K562 (cell line): ENCODE measurements around the gene TFAP2E. TPM values are rescaled to one million over a fixed set of nuclear protein-coding genes. Genes with fewer than 3 reads are reported as not detected.

Experiments used
- ATAC-seq: fragments of 200-7000 bp; cut with Tn5 transposase; 3 replicates; pipeline ENCODE4 v1.9.1; 2020; ENCODE audit warnings: moderate library complexity
- BruUV-seq: library from RNA; stranded (reverse); fragments of 400-500 nt; replicated peaks from 2 replicates; lab custom pipeline; 2021; lab: Mats Ljungman, UMichigan
- CTCF ChIA-PET: fragments of 300-600 bp; formaldehyde crosslinking; extraction: SDS; loops from one replicate; lab custom pipeline; 2021; ENCODE audit warnings: low intra/inter-chr PET ratio; lab: Yijun Ruan, JAX
- POLR2A ChIA-PET: fragments of 300-600, 350-650 bp; sonication (Branson Sonifier 250); formaldehyde crosslinking; extraction: SDS; loops from one replicate; lab custom pipeline; 2021; ENCODE audit warnings: antibody characterized with exemption, inconsistent platforms; lab: Yijun Ruan, JAX
- DNase-seq, 4 experiments: peaks; one replicate each; pipeline versions ENCODE4 v3.0.0 to v3.0.0-alpha.2; 2011 to 2018; ENCODE audit warnings: low spot score in 3 of 4, mixed read lengths in 3 of 4; ENCODE audit errors: extremely low read depth in 1 of 4
- FAIRE-seq: peaks from 2 replicates; lab custom pipeline; 2011; peaks lifted over from hg19 to GRCh38; lab: Jason Lieb, UNC
- H2AFZ ChIP-seq: 2 replicates; pipeline ENCODE4 v1.6.0; 2011; ENCODE audit warnings: low read depth, low read length, control low read depth, inconsistent platforms
- H3K27ac ChIP-seq: fragments of 200-600 bp; 3 replicates; pipeline ENCODE4 v1.8.0; 2011; ENCODE audit warnings: low read depth, mild to moderate bottlenecking, control low read depth, inconsistent platforms, low read length, moderate library complexity, mixed read lengths; ENCODE audit errors: extremely low read depth
- H3K27me3 ChIP-seq, 2 experiments: fragments of 300-600 bp in 1 of 2; 2 replicates in 1 of 2; 3 replicates in 1 of 2; pipeline versions ENCODE4 v1.6.0 to v1.8.0; 2011; ENCODE audit warnings: inconsistent platforms in 2 of 2, low read length in 2 of 2, mild to moderate bottlenecking in 1 of 2, mixed read lengths in 1 of 2, moderate library complexity in 1 of 2; ENCODE audit not compliant: control insufficient read depth in 2 of 2, insufficient read depth in 2 of 2
- H3K36me3 ChIP-seq: fragments of 300-600 bp; 3 replicates; pipeline ENCODE4 v1.8.0; 2011; ENCODE audit warnings: mild to moderate bottlenecking, low read length, inconsistent platforms; ENCODE audit not compliant: control insufficient read depth, insufficient read depth
- H3K4me1 ChIP-seq, 2 experiments: fragments of 200-600 bp in 1 of 2; replicated peaks in 1 of 2; 2 replicates in 1 of 2; 3 replicates in 1 of 2; pipeline versions ENCODE4 v1.5.1 to v1.8.0; 2011; ENCODE audit warnings: inconsistent platforms in 2 of 2, low read length in 2 of 2, mild to moderate bottlenecking in 1 of 2, mixed read lengths in 1 of 2, moderate library complexity in 1 of 2; ENCODE audit not compliant: control insufficient read depth in 2 of 2, insufficient read depth in 2 of 2
- H3K4me2 ChIP-seq: 2 replicates; pipeline ENCODE4 v1.6.1; 2011; ENCODE audit warnings: low read length, control low read depth, inconsistent platforms, mixed read lengths; ENCODE audit not compliant: insufficient read depth
- H3K4me3 ChIP-seq: fragments of 200-600 bp; sonication (generic), shearing (Covaris generic); 2 replicates; pipeline ENCODE4 v1.5.1; 2016; ENCODE audit warnings: control low read depth, inconsistent platforms
- H3K79me2 ChIP-seq: fragments of 200-600 bp; 3 replicates; pipeline ENCODE4 v1.8.0; 2011; ENCODE audit warnings: low read length, inconsistent platforms; ENCODE audit not compliant: control insufficient read depth, insufficient read depth
- H3K9ac ChIP-seq, 2 experiments: 2 replicates each; pipeline versions ENCODE4 v1.6.0 to v1.6.1; 2011; ENCODE audit warnings: low read depth in 2 of 2, low read length in 2 of 2, control low read depth in 1 of 2, inconsistent platforms in 1 of 2, mild to moderate bottlenecking in 1 of 2, mixed read lengths in 1 of 2; ENCODE audit not compliant: insufficient read depth in 1 of 2
- H3K9me1 ChIP-seq: one replicate; pipeline ENCODE4 v1.6.0; 2011; ENCODE audit warnings: inconsistent platforms, mild to moderate bottlenecking, low read length, moderate library complexity; ENCODE audit not compliant: control insufficient read depth, insufficient read depth
- H3K9me3 ChIP-seq: replicated peaks from 2 replicates; pipeline ENCODE4 v1.5.1; 2011; ENCODE audit warnings: low read depth, low read length, inconsistent platforms; ENCODE audit not compliant: control insufficient read depth, insufficient read depth
- H4K20me1 ChIP-seq: replicated peaks from 2 replicates; pipeline ENCODE4 v1.6.1; 2011; ENCODE audit warnings: low read length, inconsistent platforms, mixed read lengths; ENCODE audit not compliant: control insufficient read depth, insufficient read depth
- BCLAF1 ChIP-seq, 2 experiments: fragments of 450-650 bp in 1 of 2; IDR thresholded peaks; 2 replicates each; pipeline ENCODE4 v1.6.1; 2011 to 2017; ENCODE audit warnings: low read depth in 2 of 2, antibody characterized with exemption in 1 of 2, borderline replicate concordance in 1 of 2, low read length in 1 of 2, mild to moderate bottlenecking in 1 of 2, mixed read lengths in 1 of 2; ENCODE audit not compliant: control insufficient read depth in 1 of 2
- HNRNPL ChIP-seq: fragments of 200-400 bp; formaldehyde crosslinking; IDR thresholded peaks from 2 replicates; pipeline ENCODE4 v1.6.1; 2017; ENCODE audit warnings: low read depth, mild to moderate bottlenecking, low read length
- NR2C2 ChIP-seq, 2 experiments: fragments of 200-800 bp in 1 of 2; sonication (Bioruptor generic) in 1 of 2; sonication (generic) in 1 of 2; formaldehyde crosslinking in 1 of 2; IDR thresholded peaks; 2 replicates each; pipeline versions ENCODE4 v1.6.1 to v1.8.0; 2016 to 2022; ENCODE audit warnings: mild to moderate bottlenecking in 1 of 2, missing compliant biosample characterization in 1 of 2, missing genetic modification characterization in 1 of 2, missing genetic modification reagents in 1 of 2
- PHTF2 ChIP-seq: fragments of 250-450 bp; sonication (Bioruptor Pico); IDR thresholded peaks from 2 replicates; pipeline ENCODE4 v1.5.0; 2021; ENCODE audit warnings: mild to moderate bottlenecking
- ZBTB33 ChIP-seq: sonication (generic); formaldehyde crosslinking; IDR thresholded peaks from 2 replicates; pipeline ENCODE4 v1.8.1; 2023; ENCODE audit warnings: mild to moderate bottlenecking, missing genetic modification reagents
- WGBS: fragments of 100-300 bp; shearing (Covaris generic); methylation state at CpG from one replicate; pipeline ENCODE4 v1.1.6; 2016; ENCODE audit warnings: low coverage, mixed read lengths; ENCODE audit not compliant: insufficient coverage; ENCODE audit errors: missing lambda C conversion rate; 5-methylcytosine and 5-hydroxymethylcytosine counted together
- in situ Hi-C: fragments of 300-500 bp; cut with MboI; formaldehyde crosslinking; loops from 4 replicates; pipeline ENCODE4 v1.15.0; 2018; ENCODE audit warnings: inconsistent platforms, mixed read lengths
- intact Hi-C: fragments of 100-400 bp; cut with micrococcal nuclease; formaldehyde crosslinking; loops from 2 replicates; pipeline ENCODE4 v1.14.2; 2022
- polyA plus RNA-seq, 8 experiments: library from polyadenylated mRNA; depleted of rRNA in 4 of 8; stranded (reverse) in 5 of 8; unstranded in 3 of 8; fragments of >200 nt; fragmentation: Nextera tagmentation in 2 of 8; fragmentation: Illumina TruSeq in 1 of 8; extraction: Ambion mirVana in 2 of 8; extraction: Trizol in 1 of 8; gene quantifications; 2 replicates each; pipeline versions ENCODE4 v1.2.1 to v1.2.3, GENCODE V29; 2011 to 2014; ENCODE audit warnings: inconsistent platforms in 1 of 8, missing spikeins in 1 of 8
- total RNA-seq, 7 experiments: library from RNA; depleted of rRNA in 6 of 7; stranded (reverse); fragments of >200 nt in 6 of 7; fragmentation: Illumina TruSeq in 2 of 7; extraction: Trizol in 2 of 7; gene quantifications; 2 replicates each; pipeline versions ENCODE4 v1.2.1 to v1.2.3, GENCODE V29; 2011 to 2021; ENCODE audit warnings: low replicate concordance in 1 of 7
- TF ChIP-seq, protein P1 (sequence below): fragments of 450-650 bp; formaldehyde crosslinking; IDR thresholded peaks from 2 replicates; pipeline ENCODE4 v1.4.0; 2022; ENCODE audit warnings: missing genetic modification characterization
- TF ChIP-seq, protein P2 (sequence below): fragments of 150-350 bp; IDR thresholded peaks from 2 replicates; pipeline ENCODE4 v1.6.1; 2014; ENCODE audit warnings: low read depth, mild to moderate bottlenecking, low read length, borderline replicate concordance

The TFAP2E gene
- total and polyA plus RNA-seq, 9 of the 15 experiments (the other 6 are each of a cell fraction or from before 2014, with no cell fraction given) = 0.03 to 0.11 (median 0.07) TPM; not detected in 4

DNA sequence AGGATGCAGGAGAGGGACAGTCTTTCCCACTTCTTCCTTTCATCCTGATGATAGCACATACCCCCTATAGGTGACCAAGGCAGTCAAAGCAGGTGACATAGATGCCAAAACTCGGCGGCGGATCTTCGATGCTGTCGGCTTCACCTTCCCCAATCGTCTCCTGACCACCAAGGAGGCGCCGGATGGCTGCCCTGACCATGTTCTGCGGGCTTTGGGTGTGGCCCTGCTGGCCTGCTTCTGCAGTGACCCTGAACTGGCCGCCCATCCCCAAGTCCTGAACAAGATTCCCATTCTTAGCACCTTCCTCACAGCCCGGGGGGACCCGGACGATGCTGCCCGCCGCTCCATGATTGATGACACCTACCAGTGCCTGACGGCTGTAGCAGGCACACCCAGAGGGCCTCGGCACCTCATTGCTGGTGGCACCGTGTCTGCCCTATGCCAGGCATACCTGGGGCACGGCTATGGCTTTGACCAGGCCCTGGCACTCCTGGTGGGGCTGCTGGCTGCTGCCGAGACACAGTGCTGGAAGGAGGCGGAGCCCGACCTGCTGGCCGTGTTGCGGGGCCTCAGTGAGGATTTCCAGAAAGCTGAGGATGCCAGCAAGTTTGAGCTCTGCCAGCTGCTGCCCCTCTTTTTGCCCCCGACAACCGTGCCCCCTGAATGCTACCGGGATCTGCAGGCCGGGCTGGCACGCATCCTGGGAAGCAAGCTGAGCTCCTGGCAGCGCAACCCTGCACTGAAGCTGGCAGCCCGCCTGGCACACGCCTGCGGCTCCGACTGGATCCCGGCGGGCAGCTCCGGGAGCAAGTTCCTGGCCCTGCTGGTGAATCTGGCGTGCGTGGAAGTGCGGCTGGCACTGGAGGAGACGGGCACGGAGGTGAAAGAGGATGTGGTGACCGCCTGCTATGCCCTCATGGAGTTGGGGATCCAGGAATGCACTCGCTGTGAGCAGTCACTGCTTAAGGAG, 12.6 kb upstream of the TFAP2E start:
- Histone ChIP-seq H3K27me3 (no peaks in the 10 kb centered on the region), H3K9me1 (no peaks in the 10 kb centered on the region), H3K79me2 (peaks cover 28% of the 10 kb centered on the region), H3K4me2 (no peak overlapping the region), H3K4me3 (no peak overlapping the region), H4K20me1 (peaks cover 18% of the 10 kb centered on the region; the same call in 1 of the 2 replicates), H3K36me3 (peaks cover 52% of the 10 kb centered on the region; the same call in 2 of the 3 replicates), H3K9ac (no peak overlapping the region), H3K4me1 (peaks cover 6 to 43% of the 10 kb centered on the region in 2 experiments), H3K27ac (no peak overlapping the region), H2AFZ (no peak overlapping the region), H3K9me3 (no peaks in the 10 kb centered on the region)
- BruUV-seq = no TSS peak
- ChIA-PET CTCF (no interaction called here), POLR2A (interaction anchor here (0.6 to 1.5 kb wide), 4 partner anchors 8 to 582 kb away, joined by 3 to 10 read pairs (median 4); partner anchors contain the start of gene CLSPN)
- WGBS = 90% methylated on average over 41 of the region's 44 CpGs
- FAIRE-seq = no peak
- in situ Hi-C loops (loop anchor here (5.0 to 10.0 kb wide), 2 partner anchors 113 to 356 kb away; no protein-coding TSS in a partner anchor), intact Hi-C loops (loop anchor here (5.0 kb wide), 1 partner anchor 358 kb away; no protein-coding TSS in a partner anchor)
- DNase-seq = no peak
- no peak for ATAC-seq
- 0 out of 2 replicates have a peak, but pooled peaks have one; percentile 40 for TF ChIP-seq HNRNPL
- TF ChIP-seq PHTF2 (CRISPR knock-in tag) = no peak
- TF ChIP-seq, protein P1, sequence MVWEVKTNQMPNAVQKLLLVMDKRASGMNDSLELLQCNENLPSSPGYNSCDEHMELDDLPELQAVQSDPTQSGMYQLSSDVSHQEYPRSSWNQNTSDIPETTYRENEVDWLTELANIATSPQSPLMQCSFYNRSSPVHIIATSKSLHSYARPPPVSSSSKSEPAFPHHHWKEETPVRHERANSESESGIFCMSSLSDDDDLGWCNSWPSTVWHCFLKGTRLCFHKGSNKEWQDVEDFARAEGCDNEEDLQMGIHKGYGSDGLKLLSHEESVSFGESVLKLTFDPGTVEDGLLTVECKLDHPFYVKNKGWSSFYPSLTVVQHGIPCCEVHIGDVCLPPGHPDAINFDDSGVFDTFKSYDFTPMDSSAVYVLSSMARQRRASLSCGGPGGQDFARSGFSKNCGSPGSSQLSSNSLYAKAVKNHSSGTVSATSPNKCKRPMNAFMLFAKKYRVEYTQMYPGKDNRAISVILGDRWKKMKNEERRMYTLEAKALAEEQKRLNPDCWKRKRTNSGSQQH (CRISPR knock-in tag) = no peak
- no peak for TF ChIP-seq BCLAF1 (IDR thresholded peaks at IDR 0.05; ENCODE audit: borderline replicate concordance in 1 of 2, control insufficient read depth in 1 of 2, low read depth in 2 of 2, low read length in 1 of 2)
- no peak for TF ChIP-seq NR2C2 (CRISPR knock-in tag; IDR thresholded peaks at IDR 0.05)
- no peak for TF ChIP-seq NR2C2 (tag; IDR thresholded peaks at IDR 0.05)
- TF ChIP-seq, protein P2, sequence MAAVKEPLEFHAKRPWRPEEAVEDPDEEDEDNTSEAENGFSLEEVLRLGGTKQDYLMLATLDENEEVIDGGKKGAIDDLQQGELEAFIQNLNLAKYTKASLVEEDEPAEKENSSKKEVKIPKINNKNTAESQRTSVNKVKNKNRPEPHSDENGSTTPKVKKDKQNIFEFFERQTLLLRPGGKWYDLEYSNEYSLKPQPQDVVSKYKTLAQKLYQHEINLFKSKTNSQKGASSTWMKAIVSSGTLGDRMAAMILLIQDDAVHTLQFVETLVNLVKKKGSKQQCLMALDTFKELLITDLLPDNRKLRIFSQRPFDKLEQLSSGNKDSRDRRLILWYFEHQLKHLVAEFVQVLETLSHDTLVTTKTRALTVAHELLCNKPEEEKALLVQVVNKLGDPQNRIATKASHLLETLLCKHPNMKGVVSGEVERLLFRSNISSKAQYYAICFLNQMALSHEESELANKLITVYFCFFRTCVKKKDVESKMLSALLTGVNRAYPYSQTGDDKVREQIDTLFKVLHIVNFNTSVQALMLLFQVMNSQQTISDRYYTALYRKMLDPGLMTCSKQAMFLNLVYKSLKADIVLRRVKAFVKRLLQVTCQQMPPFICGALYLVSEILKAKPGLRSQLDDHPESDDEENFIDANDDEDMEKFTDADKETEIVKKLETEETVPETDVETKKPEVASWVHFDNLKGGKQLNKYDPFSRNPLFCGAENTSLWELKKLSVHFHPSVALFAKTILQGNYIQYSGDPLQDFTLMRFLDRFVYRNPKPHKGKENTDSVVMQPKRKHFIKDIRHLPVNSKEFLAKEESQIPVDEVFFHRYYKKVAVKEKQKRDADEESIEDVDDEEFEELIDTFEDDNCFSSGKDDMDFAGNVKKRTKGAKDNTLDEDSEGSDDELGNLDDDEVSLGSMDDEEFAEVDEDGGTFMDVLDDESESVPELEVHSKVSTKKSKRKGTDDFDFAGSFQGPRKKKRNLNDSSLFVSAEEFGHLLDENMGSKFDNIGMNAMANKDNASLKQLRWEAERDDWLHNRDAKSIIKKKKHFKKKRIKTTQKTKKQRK = no peak
- TF ChIP-seq ZBTB33 (CRISPR knock-in tag) = no peak
